ENCODE data around the gene ADRB2. TPM values are rescaled to one million over a fixed set of nuclear protein-coding genes. Genes with fewer than 3 reads are reported as not detected.

The ADRB2 gene
- total RNA-seq, 1 donor = under 0.01 TPM

Other genes with a start within 250 kb of the ADRB2 start
- gene HTR4, start 172.1 kb upstream of the ADRB2 start, total RNA-seq = not detected in 2 replicates
- gene SH3TC2, start 236.5 kb downstream of the ADRB2 start, total RNA-seq = 0.59 and 0.72 TPM in 2 replicates

Measured in osteoblast (primary cell).